ENCODE measurements around the gene SLC5A3.

The SLC5A3 gene

DNA sequence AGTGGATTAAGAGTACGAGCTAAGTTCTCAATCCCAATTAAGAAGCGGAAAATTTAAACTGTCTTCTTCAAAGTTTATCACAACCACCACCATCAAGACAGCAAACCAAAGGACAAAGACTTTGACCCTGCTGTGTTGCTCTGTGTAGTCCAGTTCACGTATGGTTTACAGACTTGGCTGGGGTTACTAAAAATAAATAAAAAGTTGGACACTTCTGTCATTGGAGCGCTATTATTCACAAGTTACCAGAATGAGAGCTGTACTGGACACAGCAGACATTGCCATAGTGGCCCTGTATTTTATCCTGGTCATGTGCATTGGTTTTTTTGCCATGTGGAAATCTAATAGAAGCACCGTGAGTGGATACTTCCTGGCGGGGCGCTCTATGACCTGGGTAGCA, 21.6 kb downstream of the SLC5A3 start:
- WGBS (ENCODE audit: insufficient coverage) = 100% methylated on average over 4 of the region's 7 CpGs
- no peaks in the 10 kb centered on the region for H3K27me3 ChIP-seq (replicated peaks in 2 of 5; ENCODE audit: control insufficient read depth in 4 of 5, insufficient read depth in 5 of 5, low read length in 4 of 5)
- DNase-seq = no peak
- ChIA-PET POLR2A (no interaction called here), CTCF (interaction anchor here (0.6 to 1.1 kb wide), 2 partner anchors 171 to 176 kb away, joined by 3 read pairs; no protein-coding TSS in a partner anchor)
- peaks cover 0 to 26% (median 25%) of the 10 kb centered on the region in 4 experiments for H3K36me3 ChIP-seq (ENCODE audit: control insufficient read depth in 4 of 4, insufficient read depth in 4 of 4, low read length in 3 of 4)
- H3K27ac ChIP-seq (ENCODE audit: insufficient read depth in 1 of 2, low read depth in 1 of 2, low read length in 2 of 2, poor library complexity in 1 of 2, severe bottlenecking in 2 of 2) = no peak overlapping the region
- H3K9me3 ChIP-seq (ENCODE audit: control extremely low read depth in 1 of 5, control insufficient read depth in 4 of 5, insufficient read depth in 2 of 5, low read depth in 1 of 5, low read length in 4 of 5) = no peaks in the 10 kb centered on the region
- H3K4me3 ChIP-seq (ENCODE audit: control insufficient read depth in 1 of 7, extremely low read depth in 1 of 7, insufficient read depth in 4 of 7, low read depth in 2 of 7, low read length in 6 of 7) = no peak overlapping the region
- H3K4me1 ChIP-seq (ENCODE audit: control extremely low read depth in 1 of 4, control insufficient read depth in 4 of 4, insufficient read depth in 4 of 4, low read length in 3 of 4) = peaks cover 0 to 24% (median 11%) of the 10 kb centered on the region in 4 experiments

DNA sequence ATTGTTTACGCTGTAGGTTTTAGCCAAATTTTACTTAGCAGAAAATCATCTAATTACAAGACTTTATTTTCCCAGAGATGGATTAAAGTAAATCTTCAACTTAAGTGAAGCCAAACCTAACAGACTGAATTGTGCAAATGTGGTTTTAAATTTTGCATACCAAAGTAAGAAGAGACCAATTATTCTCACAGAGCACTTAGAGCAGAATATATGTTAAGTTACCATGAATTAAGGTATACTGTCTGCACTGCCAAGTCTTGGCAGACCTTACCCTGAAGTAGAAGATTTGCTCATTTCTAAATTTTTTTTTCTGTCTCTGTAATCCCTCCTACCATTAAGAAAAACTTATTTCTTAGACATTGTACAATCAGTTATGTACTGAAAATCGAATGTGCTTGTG, 24.1 kb downstream of the SLC5A3 start:
- no peak for DNase-seq
- Histone ChIP-seq H3K4me3 (ENCODE audit: control insufficient read depth in 1 of 7, extremely low read depth in 1 of 7, insufficient read depth in 4 of 7, low read depth in 2 of 7, low read length in 6 of 7) (no peak overlapping the region), H3K9me3 (ENCODE audit: control extremely low read depth in 1 of 5, control insufficient read depth in 4 of 5, insufficient read depth in 2 of 5, low read depth in 1 of 5, low read length in 4 of 5) (no peaks in the 10 kb centered on the region), H3K36me3 (ENCODE audit: control insufficient read depth in 4 of 4, insufficient read depth in 4 of 4, low read length in 3 of 4) (peaks cover 0 to 29% (median 25%) of the 10 kb centered on the region in 4 experiments), H3K27me3 (replicated peaks in 2 of 5; ENCODE audit: control insufficient read depth in 4 of 5, insufficient read depth in 5 of 5, low read length in 4 of 5) (no peaks in the 10 kb centered on the region), H3K27ac (ENCODE audit: insufficient read depth in 1 of 2, low read depth in 1 of 2, low read length in 2 of 2, poor library complexity in 1 of 2, severe bottlenecking in 2 of 2) (no peak overlapping the region), H3K4me1 (ENCODE audit: control extremely low read depth in 1 of 4, control insufficient read depth in 4 of 4, insufficient read depth in 4 of 4, low read length in 3 of 4) (peaks cover 0 to 6% (median 4%) of the 10 kb centered on the region in 4 experiments)
- ChIA-PET CTCF (no interaction called here), POLR2A (no interaction called here)
- WGBS (ENCODE audit: insufficient coverage) = no CpG with 5 or more reads among the region's 2 CpGs

DNA sequence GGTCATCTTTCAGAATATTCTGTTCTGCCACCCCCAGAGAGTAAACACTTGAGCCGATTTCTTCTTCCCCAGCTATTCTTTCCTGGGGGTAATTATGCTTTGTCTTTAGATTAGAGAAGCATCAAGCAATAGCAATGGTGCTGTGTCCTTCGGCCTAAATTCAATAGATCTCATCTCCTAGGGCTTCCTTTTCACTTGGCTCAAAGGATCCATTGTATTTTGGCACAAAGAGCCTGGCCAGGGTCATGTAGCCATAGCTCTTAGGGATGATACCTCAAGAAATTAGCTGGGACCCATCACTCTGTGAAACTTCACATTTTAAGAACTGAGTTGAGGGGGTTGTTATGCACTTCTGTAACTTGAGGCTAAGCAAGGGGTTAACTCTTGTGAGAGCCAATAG, 27.0 kb downstream of the SLC5A3 start:
- CTCF ChIA-PET = interaction anchor here (1.4 to 1.8 kb wide), 2 partner anchors 10 to 177 kb away, joined by 3 to 6 read pairs; no protein-coding TSS in a partner anchor
- WGBS (ENCODE audit: insufficient coverage) = 100% methylated on average over 1 of the region's 2 CpGs

DNA sequence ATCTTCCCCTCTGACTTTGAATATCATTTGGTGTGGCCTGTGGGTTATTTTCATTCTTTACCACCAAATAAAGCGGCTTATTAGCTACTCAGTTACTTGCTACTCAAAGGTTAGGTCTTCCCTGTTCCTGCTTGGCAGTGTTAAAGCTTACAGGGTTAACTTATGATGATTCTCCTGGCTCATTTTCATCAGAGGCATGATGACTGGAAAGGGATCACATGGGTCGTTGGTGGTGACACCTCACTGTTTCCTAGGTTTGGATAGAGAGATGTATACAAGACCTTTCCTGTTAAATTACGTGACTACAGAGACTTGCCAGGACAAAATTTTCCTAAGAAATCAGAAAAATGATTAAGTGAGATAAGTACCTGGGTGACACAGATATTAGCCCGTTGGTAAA, 27.4 kb downstream of the SLC5A3 start:
- POLR2A ChIA-PET = no interaction called here

More for the DNA sequence above, 27.0 kb downstream of the SLC5A3 start:
- Histone ChIP-seq H3K4me1 (ENCODE audit: control extremely low read depth in 1 of 4, control insufficient read depth in 4 of 4, insufficient read depth in 4 of 4, low read length in 3 of 4) (peaks cover 0 to 3% (median 0%) of the 10 kb centered on the region in 4 experiments), H3K4me3 (ENCODE audit: control insufficient read depth in 1 of 7, extremely low read depth in 1 of 7, insufficient read depth in 4 of 7, low read depth in 2 of 7, low read length in 6 of 7) (no peak overlapping the region), H3K27ac (ENCODE audit: insufficient read depth in 1 of 2, low read depth in 1 of 2, low read length in 2 of 2, poor library complexity in 1 of 2, severe bottlenecking in 2 of 2) (no peak overlapping the region), H3K27me3 (replicated peaks in 2 of 5; ENCODE audit: control insufficient read depth in 4 of 5, insufficient read depth in 5 of 5, low read length in 4 of 5) (no peaks in the 10 kb centered on the region), H3K36me3 (ENCODE audit: control insufficient read depth in 4 of 4, insufficient read depth in 4 of 4, low read length in 3 of 4) (peaks cover 0 to 23% (median 20%) of the 10 kb centered on the region in 4 experiments), H3K9me3 (ENCODE audit: control extremely low read depth in 1 of 5, control insufficient read depth in 4 of 5, insufficient read depth in 2 of 5, low read depth in 1 of 5, low read length in 4 of 5) (no peaks in the 10 kb centered on the region)
- POLR2A ChIA-PET = no interaction called here
- no peak for DNase-seq

DNA sequence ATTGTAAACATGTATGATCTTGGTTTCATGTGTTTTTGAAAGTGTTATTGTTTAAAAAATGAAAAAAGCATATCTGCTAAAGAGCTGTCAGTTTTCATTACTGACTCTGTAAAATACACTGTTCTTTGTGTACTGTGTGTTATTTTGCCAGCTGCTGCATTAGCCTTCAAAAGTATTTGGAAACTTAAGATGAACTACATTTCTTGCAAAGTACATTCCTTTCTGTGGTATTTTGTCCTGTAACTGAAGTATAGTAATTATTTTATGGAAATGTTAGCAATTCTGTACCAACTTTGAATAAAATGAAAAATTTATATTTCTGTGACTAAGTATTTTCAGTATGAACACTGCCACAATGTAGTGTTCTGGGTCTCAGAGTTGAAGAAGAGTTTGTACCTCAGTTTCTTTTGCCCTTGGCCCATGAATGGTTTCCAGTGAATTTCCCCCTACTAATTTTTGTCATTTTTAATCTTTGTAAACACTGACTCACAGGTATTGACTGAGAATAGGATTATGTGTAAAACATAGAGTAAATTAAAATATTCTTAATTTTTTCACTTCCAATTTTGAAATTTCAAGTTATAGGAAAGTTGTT, 32.7 kb downstream of the SLC5A3 start:
- H3K36me3 ChIP-seq (ENCODE audit: control insufficient read depth in 4 of 4, insufficient read depth in 4 of 4, low read length in 3 of 4) = peaks cover 0 to 3% (median 1%) of the 10 kb centered on the region in 4 experiments
- ChIA-PET POLR2A (no interaction called here), CTCF (no interaction called here)
- no peak overlapping the region for H3K27ac ChIP-seq (ENCODE audit: insufficient read depth in 1 of 2, low read depth in 1 of 2, low read length in 2 of 2, poor library complexity in 1 of 2, severe bottlenecking in 2 of 2)
- peaks cover 0 to 3% (median 0%) of the 10 kb centered on the region in 4 experiments for H3K4me1 ChIP-seq (ENCODE audit: control extremely low read depth in 1 of 4, control insufficient read depth in 4 of 4, insufficient read depth in 4 of 4, low read length in 3 of 4)
- no peaks in the 10 kb centered on the region for H3K27me3 ChIP-seq (replicated peaks in 2 of 5; ENCODE audit: control insufficient read depth in 4 of 5, insufficient read depth in 5 of 5, low read length in 4 of 5)
- peaks cover 0 to 2% (median 0%) of the 10 kb centered on the region in 5 experiments for H3K9me3 ChIP-seq (ENCODE audit: control extremely low read depth in 1 of 5, control insufficient read depth in 4 of 5, insufficient read depth in 2 of 5, low read depth in 1 of 5, low read length in 4 of 5)
- DNase-seq = no peak
- H3K4me3 ChIP-seq (ENCODE audit: control insufficient read depth in 1 of 7, extremely low read depth in 1 of 7, insufficient read depth in 4 of 7, low read depth in 2 of 7, low read length in 6 of 7) = no peak overlapping the region

More for the DNA sequence above, 27.4 kb downstream of the SLC5A3 start:
- Histone ChIP-seq H3K27me3 (replicated peaks in 2 of 5; ENCODE audit: control insufficient read depth in 4 of 5, insufficient read depth in 5 of 5, low read length in 4 of 5) (no peaks in the 10 kb centered on the region), H3K36me3 (ENCODE audit: control insufficient read depth in 4 of 4, insufficient read depth in 4 of 4, low read length in 3 of 4) (peaks cover 0 to 19% (median 16%) of the 10 kb centered on the region in 4 experiments), H3K4me1 (ENCODE audit: control extremely low read depth in 1 of 4, control insufficient read depth in 4 of 4, insufficient read depth in 4 of 4, low read length in 3 of 4) (peaks cover 0 to 3% (median 0%) of the 10 kb centered on the region in 4 experiments), H3K4me3 (ENCODE audit: control insufficient read depth in 1 of 7, extremely low read depth in 1 of 7, insufficient read depth in 4 of 7, low read depth in 2 of 7, low read length in 6 of 7) (no peak overlapping the region), H3K27ac (ENCODE audit: insufficient read depth in 1 of 2, low read depth in 1 of 2, low read length in 2 of 2, poor library complexity in 1 of 2, severe bottlenecking in 2 of 2) (no peak overlapping the region), H3K9me3 (ENCODE audit: control extremely low read depth in 1 of 5, control insufficient read depth in 4 of 5, insufficient read depth in 2 of 5, low read depth in 1 of 5, low read length in 4 of 5) (no peaks in the 10 kb centered on the region)
- WGBS (ENCODE audit: insufficient coverage) = 92% methylated on average over 2 of the region's 4 CpGs
- DNase-seq = no peak
- CTCF ChIA-PET = interaction anchor here (1.1 to 1.4 kb wide), 2 partner anchors 9 kb away, joined by 3 to 7 read pairs; no protein-coding TSS in a partner anchor

DNA sequence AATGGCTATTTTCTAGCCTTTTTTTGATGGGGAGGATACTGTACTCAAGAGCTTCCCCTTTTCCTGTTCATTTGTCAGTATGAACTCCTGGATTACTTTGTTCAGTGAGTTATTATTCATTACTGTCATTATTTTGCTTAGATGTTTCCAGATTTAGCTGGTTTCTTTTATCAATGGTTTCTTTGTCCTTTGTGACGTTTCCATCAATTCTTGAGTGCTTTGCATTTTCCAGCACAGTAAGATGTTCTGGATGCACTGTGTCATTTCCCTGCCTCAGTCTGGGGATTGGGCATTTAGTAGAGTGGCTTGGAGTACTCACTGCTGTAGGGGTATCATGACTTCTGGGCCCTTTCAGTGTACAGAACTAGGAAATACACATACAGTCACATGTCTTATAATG, 34.2 kb downstream of the SLC5A3 start:
- no peak overlapping the region for H3K27ac ChIP-seq (ENCODE audit: insufficient read depth in 1 of 2, low read depth in 1 of 2, low read length in 2 of 2, poor library complexity in 1 of 2, severe bottlenecking in 2 of 2)
- H3K36me3 ChIP-seq (ENCODE audit: control insufficient read depth in 4 of 4, insufficient read depth in 4 of 4, low read length in 3 of 4) = peaks cover 0 to 3% (median 1%) of the 10 kb centered on the region in 4 experiments
- ChIA-PET POLR2A (interaction anchor here (0.6 kb wide), 1 partner anchor 230 kb away, joined by 3 read pairs; no protein-coding TSS in a partner anchor), CTCF (interaction anchor here (1.7 kb wide), 1 partner anchor 94 kb away, joined by 4 read pairs; no protein-coding TSS in a partner anchor)
- H3K4me3 ChIP-seq (ENCODE audit: control insufficient read depth in 1 of 7, extremely low read depth in 1 of 7, insufficient read depth in 4 of 7, low read depth in 2 of 7, low read length in 6 of 7) = no peak overlapping the region
- peaks cover 0 to 2% (median 0%) of the 10 kb centered on the region in 5 experiments for H3K9me3 ChIP-seq (ENCODE audit: control extremely low read depth in 1 of 5, control insufficient read depth in 4 of 5, insufficient read depth in 2 of 5, low read depth in 1 of 5, low read length in 4 of 5)
- DNase-seq = no peak
- no peaks in the 10 kb centered on the region for H3K27me3 ChIP-seq (replicated peaks in 2 of 5; ENCODE audit: control insufficient read depth in 4 of 5, insufficient read depth in 5 of 5, low read length in 4 of 5)
- peaks cover 0 to 3% (median 0%) of the 10 kb centered on the region in 4 experiments for H3K4me1 ChIP-seq (ENCODE audit: control extremely low read depth in 1 of 4, control insufficient read depth in 4 of 4, insufficient read depth in 4 of 4, low read length in 3 of 4)
- WGBS (ENCODE audit: insufficient coverage) = 100% methylated on average over 1 of the region's 1 CpG

DNA sequence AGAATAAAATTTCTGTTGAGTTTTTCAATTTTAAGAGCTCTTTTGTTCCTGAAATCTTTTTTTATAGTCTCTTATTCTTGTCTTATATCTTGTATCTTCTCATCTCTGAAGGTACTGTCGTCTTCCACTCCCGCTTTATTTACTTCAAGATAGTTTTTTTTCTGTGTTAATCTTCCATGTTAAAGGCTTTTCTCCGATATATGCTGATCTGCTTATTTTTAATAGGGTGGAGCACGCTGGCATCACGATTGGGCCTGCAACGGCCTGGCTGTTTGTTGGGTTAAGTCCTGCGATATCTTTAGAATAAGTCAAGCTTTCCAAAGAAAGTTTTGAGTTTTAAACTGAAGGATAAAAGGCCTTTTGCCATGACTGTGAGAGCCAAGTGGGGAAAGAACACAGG, 35.7 kb downstream of the SLC5A3 start:
- WGBS (ENCODE audit: insufficient coverage) = 100% methylated on average over 5 of the region's 7 CpGs
- CTCF ChIA-PET = no interaction called here
- H3K27me3 ChIP-seq (replicated peaks in 2 of 5; ENCODE audit: control insufficient read depth in 4 of 5, insufficient read depth in 5 of 5, low read length in 4 of 5) = no peaks in the 10 kb centered on the region
- H3K9me3 ChIP-seq (ENCODE audit: control extremely low read depth in 1 of 5, control insufficient read depth in 4 of 5, insufficient read depth in 2 of 5, low read depth in 1 of 5, low read length in 4 of 5) = peaks cover 0 to 2% (median 0%) of the 10 kb centered on the region in 5 experiments
- DNase-seq = no peak
- H3K36me3 ChIP-seq (ENCODE audit: control insufficient read depth in 4 of 4, insufficient read depth in 4 of 4, low read length in 3 of 4) = peaks cover 0 to 3% (median 0%) of the 10 kb centered on the region in 4 experiments
- no peak overlapping the region for H3K27ac ChIP-seq (ENCODE audit: insufficient read depth in 1 of 2, low read depth in 1 of 2, low read length in 2 of 2, poor library complexity in 1 of 2, severe bottlenecking in 2 of 2)
- POLR2A ChIA-PET = no interaction called here
- H3K4me1 ChIP-seq (ENCODE audit: control extremely low read depth in 1 of 4, control insufficient read depth in 4 of 4, insufficient read depth in 4 of 4, low read length in 3 of 4) = peaks cover 0 to 3% (median 0%) of the 10 kb centered on the region in 4 experiments
- no peak overlapping the region for H3K4me3 ChIP-seq (ENCODE audit: control insufficient read depth in 1 of 7, extremely low read depth in 1 of 7, insufficient read depth in 4 of 7, low read depth in 2 of 7, low read length in 6 of 7)

Data from common myeloid progenitor, CD34-positive (primary cell).